Measurements from ENCODE around the gene PORCN.

Gene PORCN

DNA sequence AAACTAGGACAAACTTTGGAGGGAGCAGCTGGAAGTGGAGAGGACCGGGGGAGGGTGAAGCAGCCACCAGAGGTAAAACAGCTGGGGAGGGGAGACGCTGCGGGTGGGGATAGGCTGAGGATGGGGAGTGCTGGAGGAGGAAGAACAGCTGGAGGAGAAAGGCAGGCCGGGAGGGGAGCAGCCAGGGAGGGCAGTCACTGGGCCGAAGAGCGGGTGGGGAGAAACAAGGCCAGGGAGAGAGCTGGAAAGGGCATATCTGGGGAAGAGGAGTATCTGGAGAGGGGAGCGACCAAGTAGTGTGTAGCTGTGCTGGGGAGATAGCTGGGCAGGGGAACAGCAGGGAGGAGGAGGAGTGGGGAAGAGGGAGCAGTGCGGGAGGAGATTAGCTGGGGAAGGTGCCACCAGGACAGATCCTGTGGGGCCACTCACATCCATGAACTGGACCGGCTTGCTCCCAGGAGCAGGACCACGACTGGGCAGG lies 41.5 kb upstream of the PORCN start:
- TF ChIP-seq, protein P1, sequence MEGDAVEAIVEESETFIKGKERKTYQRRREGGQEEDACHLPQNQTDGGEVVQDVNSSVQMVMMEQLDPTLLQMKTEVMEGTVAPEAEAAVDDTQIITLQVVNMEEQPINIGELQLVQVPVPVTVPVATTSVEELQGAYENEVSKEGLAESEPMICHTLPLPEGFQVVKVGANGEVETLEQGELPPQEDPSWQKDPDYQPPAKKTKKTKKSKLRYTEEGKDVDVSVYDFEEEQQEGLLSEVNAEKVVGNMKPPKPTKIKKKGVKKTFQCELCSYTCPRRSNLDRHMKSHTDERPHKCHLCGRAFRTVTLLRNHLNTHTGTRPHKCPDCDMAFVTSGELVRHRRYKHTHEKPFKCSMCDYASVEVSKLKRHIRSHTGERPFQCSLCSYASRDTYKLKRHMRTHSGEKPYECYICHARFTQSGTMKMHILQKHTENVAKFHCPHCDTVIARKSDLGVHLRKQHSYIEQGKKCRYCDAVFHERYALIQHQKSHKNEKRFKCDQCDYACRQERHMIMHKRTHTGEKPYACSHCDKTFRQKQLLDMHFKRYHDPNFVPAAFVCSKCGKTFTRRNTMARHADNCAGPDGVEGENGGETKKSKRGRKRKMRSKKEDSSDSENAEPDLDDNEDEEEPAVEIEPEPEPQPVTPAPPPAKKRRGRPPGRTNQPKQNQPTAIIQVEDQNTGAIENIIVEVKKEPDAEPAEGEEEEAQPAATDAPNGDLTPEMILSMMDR (conservative IDR thresholded peaks at IDR 0.05), result no peak
- no peak overlapping the region for H3K27ac ChIP-seq

DNA sequence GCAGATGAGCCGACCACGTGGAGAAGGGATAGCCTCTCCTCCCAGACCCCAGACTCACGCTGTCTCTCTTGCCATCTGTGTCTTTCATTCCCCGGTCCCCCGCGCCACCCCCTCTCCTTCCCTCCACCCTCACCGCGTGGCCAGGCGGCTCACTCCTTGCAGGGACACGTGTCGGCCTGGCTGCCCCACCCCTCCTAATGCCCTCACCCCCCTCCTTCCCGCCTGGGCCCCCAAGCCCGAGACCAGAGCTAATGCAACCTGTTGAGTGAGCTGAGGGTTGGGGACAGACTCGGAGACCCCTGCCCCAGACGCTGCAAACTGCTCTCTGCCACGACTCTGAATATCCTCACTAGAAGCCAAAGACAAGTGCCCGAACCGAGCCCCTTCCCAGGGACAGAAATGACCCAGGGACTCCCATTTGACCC lies 40.5 kb upstream of the PORCN start:
- no peak overlapping the region for H3K27ac ChIP-seq
- TF ChIP-seq, protein P1 (conservative IDR thresholded peaks at IDR 0.05), result no peak

DNA sequence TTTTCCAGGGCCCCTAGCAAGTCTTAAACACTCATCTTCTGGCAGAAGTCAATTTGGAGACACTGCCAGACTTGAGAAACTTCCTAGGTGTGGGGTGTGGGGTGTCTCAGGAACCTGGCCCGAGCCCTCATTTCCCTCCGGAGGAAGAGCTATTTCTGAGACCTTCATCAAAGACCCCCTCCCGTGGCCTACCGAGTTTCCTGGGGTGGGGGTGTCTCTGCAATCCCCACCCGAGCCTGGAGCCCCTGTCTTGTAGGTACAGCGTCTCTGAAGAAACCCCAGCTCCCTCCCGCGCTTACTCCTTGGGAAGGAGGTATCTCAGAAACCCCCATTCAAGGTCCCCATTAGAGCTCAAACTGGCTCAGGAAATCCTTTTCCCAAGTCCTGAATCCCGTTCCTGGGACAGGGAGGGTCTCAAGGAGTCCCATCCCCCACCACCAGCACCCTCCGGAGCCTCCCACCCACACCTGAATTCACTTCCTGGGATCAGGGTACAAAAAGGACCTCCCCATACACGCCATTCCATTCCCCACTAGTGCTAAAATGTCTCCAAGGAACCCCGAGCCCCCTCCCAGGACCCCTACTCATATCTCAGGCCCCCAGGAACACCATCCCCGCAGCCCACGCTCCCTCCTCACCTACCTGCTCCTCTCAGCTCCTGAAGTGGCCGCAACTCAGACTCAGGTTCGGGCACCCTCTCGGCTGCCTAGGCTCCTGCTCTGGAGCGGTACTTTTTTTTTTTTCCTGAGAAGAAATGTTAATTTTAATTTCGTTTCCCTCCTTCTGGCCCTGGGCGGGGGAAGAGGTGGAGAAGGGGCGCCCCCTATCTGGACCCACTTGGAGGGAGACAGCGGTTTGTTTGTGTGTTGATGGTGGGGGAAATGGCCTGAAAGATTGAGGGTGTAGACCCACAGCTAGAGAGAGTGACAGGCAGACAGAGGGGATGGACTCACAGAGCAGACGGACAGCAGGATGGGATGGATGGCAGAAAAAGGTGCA lies 39.8 kb upstream of the PORCN start:
- TF ChIP-seq, protein P1 (conservative IDR thresholded peaks at IDR 0.05), result no peak

DNA sequence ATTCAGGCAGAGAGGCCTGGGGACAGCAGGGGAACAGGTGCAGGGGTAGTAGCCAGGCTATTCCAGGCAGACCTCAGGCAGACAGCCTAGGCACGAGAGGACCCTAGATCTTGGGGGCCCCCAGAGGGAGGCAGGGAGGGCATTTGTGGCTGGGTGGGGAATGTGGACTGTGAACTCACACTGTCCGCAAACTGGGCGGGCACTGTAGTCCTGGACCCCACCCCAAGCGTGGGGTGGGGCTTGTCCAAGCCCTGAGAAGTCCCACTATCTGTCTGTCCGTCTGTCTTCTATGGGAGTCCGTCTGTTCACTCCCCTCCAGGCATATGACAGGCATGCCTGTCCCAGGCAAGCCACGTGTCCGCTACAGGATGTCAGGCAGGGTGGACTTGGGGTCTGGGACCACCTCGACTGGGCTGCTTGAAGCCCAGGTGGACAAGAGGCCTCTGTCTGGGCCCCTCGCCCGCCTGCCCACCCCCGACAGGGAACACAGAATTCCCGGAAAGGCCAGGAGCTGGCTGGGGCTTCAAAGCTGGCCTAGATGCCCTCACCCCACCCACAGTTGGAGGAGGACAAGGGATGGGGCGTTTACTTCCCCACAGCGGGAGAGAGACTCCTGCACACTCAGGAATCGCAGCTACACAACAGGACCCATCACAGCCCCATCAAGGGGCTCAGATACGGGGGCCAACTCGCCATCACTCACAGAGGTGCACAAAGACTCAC lies 38.5 kb upstream of the PORCN start, which contains the start of gene SLC38A5:
Gene SLC38A5 (minus strand): TSS at position 151 of the 723 bp plus-strand sequence. CDS start 2,336 bp downstream, outside the sequence.
- H3K27ac ChIP-seq, result no peak within 1 kb of the TSS
- TF ChIP-seq, protein P1 (conservative IDR thresholded peaks at IDR 0.05), result no peak

More for the DNA sequence above, 39.8 kb upstream of the PORCN start:
- H3K27ac ChIP-seq, result no peak overlapping the region

- TF ChIP-seq, protein P1 (conservative IDR thresholded peaks at IDR 0.05), result no peak
- H3K27ac ChIP-seq, result no peak overlapping the region
Measured at GRCh38 chrX:48470833-48471118, 38.0 kb upstream of the PORCN start.

DNA sequence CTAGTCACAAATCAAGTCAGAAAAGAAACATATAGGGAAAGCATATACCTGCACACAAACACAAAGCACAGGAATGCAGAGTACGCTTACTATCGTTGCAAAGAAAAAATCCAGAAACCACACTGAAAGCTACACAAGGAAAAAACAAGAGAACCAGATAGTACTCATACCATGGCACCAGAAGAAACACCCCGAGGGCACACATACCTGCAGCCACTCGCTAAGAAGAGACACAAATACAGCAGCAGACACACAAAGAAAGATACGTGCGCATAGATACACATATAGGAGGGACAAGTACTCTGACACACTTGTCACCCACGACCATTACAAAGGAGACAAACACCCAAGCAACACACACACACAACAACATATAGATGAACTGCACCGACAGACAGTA lies 37.3 kb upstream of the PORCN start:
- TF ChIP-seq, protein P1 (conservative IDR thresholded peaks at IDR 0.05), result no peak

DNA sequence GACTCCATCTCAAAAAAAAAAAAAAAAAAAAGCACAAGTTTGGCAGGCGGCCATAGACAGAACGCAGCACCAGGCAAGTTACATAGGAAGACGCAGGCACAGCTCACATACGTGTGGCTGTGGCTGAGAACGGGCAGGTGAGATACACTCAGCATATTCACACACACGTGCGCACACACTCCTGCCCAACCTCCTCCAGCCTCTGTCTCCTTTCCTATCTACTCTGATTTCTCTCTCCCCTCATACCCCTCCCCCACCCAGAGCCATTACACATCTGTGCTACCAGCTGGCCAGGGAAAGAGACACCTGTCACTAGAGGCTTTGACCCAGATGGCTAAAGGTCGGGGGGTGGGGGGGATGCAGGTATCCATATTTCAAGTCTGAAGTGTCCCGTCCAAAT lies 36.6 kb upstream of the PORCN start:
- TF ChIP-seq, protein P1 (conservative IDR thresholded peaks at IDR 0.05), result no peak

More for the DNA sequence above, 37.3 kb upstream of the PORCN start:
- H3K27ac ChIP-seq, result no peak overlapping the region

More for the DNA sequence above, 36.6 kb upstream of the PORCN start:
- no peak overlapping the region for H3K27ac ChIP-seq

Data from VCaP (cell line).